SK-N-DZ (cell line): ENCODE results near the gene FOSB.

Experiments used
- DNase-seq: peaks from one replicate; pipeline ENCODE4 v3.0.0-alpha.2; 2015; ENCODE audit warnings: low spot score

Gene FOSB

DNA sequence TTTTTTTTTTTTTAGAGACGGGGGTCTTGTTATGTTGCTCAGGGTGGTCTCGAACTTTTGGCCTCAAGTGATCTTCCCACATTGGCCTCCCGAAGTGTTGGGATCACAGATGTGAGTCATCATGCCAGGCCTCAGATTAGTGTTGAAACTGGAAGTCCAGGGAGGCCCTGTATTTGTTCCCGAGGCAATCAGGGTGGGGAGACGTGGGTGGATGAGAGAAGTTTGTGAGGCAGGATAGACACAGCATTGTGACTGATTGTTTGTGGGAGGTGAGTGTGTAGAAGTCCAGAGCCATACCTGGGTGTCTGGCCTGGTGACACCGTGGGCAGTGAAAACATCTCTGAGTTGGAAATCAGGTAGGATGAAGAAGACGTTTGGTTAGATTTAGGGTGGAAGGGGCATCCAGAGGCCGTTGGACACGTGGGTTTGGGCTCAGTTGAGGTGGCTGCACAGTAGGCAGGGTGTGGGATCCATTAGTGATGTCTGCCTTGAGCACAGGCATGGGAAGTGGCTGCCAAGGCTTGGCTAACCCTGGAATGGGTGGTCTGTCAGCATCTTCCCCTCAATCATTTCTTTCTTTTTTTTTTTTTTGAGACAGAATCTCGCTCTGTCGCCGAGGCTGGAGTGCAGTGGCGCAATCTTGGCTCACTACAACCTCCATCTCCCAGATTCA, 16.6 kb downstream of the FOSB start:
- DNase-seq: no peak

- peak; percentile 95 for DNase-seq
Observed at GRCh38 chr19:45485305-45486077, 17.7 kb downstream of the FOSB start.

DNA sequence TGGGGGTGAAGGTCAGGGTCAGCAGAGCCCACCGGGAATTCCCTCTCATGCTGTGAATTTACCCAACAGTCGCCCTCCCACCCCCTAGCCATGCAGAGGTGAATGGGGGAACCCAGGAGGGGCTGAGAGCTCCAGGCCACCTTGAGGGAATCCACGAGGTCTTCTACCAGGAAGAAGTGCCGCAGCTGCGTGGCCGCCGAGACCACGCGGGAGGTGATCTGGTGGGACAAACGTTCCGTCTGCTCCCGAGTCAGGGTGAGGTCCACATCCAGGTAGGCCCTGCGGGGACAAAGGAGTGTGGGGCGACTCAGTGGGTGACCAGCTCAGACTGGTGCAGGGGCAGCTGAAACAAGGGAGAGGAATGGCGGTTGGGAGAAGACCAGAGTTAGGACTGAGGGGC, 20.9 kb downstream of the FOSB start:
- DNase-seq: no peak

DNA sequence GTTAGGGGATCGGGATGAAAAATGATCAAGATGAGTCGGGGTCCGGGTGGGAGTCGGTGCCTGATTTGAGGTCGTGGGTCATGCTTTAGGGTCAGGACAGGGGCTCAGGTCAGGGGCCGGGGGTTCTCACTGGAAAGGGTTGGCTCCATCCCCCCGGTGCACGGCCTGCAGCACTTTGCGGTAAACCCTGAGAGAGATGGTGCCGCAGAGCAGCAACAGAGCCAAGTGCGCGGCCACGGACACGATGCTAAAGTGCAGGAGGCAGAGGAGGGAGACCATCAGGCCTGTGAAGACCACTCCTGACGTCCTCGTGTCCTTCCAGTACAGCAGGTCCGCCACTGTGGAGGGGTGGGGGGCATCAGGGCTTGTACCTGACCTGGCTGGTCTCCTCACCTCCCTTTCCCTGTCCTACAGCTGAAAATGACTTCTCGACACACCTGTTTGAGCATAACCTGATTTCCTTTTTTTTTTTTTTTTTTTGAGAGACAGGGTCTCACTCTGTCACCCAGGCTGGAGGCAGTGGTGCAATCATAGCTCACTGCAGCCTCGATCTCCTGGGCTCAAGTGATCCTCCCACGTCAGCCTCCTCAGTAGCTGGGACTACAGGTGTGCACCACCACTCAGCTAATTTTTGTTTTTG, 21.5 kb downstream of the FOSB start:
- no peak for DNase-seq

DNA sequence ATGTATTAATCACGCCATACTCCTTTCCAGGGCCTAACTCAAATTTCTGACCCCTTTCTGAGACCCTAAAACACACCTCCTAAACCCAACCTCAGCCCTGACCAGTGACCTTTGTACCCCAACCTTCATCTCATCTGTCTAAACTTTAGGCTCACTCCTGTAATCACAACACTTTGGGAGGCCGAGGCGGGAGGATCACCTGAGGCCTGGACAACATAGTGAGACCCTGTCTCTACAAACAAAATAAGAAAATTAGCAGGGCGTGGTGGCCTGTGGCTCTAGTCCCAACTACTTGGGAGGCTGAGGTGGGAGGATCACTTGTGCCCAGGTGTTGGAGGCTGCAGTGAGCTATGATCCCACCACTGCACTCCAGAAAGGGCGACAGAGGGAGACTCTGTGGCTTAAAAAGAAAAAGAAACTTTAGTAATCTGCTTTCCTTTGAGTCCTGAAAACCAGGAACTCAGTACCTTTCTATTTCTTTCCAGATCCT, 24.4 kb downstream of the FOSB start:
- DNase-seq: no peak

DNA sequence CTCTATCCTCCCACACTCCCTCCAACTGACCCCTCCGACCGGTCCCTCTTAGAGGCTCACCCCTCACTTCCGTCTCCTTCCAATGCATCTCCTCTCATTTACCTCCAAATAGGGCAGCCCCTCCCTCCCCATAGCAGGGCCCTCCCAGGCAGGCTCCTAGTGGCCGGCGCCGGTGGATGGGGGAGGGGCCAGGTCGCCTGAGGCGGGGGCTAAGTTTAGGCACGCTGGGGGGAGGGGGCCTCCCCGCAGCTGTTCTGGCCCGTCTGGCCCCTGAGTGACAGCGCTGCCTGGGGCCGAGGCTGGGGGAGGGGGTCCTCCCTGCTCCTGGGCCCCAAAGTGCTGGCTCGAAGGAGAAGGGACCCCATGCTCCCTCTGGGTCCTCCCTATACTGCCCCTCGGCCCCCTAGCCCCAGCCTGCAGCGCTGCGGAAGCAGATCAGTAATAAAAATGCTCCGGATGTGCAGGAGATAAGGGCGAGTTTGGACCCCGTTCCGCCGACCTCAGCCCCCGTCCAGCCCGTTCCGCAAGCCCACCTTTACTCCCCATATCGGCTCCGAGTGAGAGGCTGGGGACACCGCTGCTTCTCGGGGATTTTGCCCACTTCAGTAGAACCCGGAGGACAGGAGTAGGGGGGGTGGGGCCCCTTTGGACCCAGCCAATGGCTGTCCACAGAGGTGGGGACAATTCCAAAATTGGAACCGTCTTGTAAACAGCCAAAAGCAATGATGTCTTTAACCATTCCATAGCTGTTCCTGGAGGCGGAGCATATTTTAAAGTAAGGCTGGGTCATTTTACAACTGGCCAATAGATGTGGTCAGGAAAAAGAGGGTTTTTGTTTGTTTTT, 25.1 kb downstream of the FOSB start:
- no peak for DNase-seq

DNA sequence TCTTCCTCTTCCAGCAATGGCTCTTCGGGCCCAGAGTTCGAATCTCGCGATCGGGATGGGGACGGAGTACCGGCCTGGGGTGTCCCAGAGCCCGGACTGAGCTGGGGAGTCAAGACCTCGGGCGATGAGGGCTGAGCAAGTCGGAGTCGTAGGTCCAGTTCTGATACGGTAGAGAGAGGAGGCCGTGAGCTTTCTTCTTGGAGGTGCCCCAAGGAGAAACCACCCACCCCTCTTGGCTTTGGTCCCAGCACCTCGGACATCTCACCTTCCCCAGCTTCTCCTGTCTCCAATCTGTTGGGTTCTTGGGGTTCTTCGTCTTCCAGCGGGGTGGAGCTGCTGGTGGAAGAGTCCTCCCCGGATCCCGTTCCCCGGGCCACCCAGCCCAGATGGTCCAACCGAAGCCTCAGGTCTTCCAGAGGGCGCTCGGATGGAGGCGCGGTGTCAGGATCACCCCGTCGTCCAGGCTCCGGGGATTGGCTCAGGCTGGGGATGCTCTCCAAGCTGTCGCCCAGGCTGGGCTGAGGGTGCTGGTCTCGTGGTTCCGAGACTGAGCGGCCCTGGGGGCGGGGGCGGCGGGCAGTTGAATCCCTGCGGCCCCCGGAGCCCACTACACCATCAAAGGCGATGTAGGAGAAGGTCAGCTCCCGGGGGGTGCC, 26.6 kb downstream of the FOSB start:
- DNase-seq: no peak

DNA sequence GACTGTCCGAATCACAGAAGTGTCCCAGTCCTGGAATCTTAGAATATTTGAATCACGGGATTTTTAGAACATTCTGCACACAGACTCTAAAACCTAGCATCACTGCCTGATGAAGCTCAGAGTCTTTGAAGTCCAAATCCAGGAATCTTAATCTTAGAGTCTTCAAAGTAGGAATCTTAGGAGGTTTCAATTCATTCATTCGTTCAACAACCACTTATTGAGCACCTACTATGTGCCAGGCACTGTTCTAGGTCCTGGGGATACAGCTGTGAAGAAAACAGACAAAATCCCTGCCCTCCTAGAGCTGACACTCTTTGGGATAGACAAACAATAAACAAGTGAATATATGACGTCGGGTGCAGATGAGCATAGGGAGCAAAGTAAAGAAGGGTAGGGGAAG, 27.4 kb downstream of the FOSB start:
- no peak for DNase-seq

DNA sequence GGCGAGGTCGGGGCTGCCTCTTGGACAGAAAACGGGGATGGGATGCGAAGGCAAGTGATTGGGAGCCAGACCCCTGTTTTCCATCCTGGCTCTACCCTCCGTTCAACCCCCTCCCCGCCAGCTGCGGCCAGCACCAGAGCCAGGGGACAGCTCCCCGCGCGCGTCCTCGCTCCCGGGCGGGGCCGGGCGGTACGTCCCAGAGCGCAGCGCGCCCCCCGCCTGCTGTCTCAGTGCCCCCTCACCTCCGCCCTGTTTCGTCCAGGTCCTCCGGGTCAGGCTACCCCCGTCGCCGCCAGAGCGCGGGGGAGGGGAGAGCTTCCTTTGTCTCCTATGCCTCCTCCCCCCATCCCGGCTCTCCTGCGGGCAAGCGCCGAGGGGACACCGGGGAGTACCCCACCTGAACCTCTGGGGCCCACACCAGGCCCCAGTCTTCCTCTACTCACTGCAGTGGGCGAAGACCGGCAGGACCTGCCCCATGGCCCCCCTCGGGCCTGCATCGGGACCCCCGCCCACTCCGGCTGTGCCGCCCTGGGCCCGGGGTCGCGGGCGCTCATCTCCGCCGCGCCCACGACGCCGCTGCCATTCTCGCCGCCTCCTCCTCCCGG, 28.7 kb downstream of the FOSB start:
- DNase-seq: peak; percentile 50

GRCh38 chr19:45497791-45498190, 30.0 kb downstream of the FOSB start:
- peak; percentile 53 for DNase-seq

DNA sequence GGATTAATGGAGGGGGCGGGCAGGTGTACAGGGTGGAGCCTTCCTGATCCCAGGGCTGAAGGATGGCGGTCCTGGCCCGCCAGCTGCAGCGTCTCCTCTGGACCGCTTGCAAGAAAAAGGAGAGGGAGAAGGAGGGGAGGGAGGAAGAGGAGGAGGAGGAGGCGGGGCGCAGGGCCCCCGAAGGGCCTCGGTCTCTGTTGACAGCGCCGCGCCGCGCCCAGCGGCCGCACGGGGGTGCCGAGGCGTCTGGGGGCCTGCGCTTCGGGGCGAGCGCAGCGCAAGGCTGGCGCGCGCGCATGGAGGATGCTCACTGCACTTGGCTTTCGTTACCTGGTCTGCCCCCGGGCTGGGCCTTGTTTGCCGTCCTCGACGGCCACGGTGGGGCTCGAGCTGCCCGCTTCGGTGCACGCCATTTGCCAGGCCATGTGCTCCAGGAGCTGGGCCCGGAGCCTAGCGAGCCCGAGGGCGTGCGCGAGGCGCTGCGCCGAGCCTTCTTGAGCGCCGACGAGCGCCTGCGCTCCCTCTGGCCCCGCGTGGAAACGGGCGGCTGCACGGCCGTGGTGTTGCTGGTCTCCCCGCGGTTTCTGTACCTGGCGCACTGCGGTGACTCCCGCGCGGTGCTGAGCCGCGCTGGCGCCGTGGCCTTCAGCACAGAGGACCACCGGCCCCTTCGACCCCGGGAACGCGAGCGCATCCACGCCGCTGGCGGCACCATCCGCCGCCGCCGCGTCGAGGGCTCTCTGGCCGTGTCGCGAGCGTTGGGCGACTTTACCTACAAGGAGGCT, 30.8 kb downstream of the FOSB start, which contains the start of gene PPM1N:
Gene PPM1N, plus strand, starts transcription at position 33 of the 785 bp plus-strand sequence. Its CDS starts 30 bp downstream, at position 63.
- peak; percentile 60 for DNase-seq

DNA sequence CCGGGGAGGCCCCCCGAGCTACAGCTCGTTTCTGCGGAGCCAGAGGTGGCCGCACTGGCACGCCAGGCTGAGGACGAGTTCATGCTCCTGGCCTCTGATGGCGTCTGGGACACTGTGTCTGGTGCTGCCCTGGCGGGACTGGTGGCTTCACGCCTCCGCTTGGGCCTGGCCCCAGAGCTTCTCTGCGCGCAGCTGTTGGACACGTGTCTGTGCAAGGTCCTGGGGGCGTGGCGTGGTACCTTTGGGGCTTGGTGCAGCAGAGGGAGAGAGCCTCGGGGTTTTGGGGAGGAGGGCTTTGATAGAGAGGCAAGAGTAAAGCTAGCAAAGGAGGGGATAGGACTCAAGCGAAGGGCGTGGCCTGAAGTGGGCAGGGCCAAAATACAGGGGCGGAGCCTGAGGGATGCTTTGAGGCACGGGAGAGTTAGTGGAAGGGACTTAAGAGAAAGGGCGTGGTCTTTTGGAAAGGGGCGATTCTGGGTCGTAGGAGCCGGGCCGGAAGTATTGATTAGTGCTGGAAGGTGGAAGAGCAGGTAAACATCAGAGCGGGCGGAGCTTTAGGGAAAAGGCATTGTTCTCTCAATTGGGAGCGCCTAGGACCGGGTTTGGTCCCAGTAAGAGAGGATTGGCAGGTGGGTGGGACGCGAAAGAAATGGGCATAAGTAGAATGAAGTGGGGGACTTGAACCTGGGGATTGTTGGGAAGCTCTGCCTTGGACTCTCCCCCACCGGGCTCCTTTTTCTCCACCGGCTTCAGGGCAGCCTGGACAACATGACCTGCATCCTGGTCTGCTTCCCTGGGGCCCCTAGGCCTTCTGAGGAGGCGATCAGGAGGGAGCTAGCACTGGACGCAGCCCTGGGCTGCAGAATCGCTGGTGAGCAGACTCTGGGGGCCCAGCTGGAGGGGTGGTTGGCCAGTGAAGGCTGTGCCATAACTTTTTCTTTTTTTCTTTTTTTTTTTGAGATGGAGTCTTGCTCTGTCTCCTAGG, 31.7 kb downstream of the FOSB start:
- peak; percentile 88 for DNase-seq

GRCh38 chr19:45500918-45501729, 33.3 kb downstream of the FOSB start:
- no peak for DNase-seq

DNA sequence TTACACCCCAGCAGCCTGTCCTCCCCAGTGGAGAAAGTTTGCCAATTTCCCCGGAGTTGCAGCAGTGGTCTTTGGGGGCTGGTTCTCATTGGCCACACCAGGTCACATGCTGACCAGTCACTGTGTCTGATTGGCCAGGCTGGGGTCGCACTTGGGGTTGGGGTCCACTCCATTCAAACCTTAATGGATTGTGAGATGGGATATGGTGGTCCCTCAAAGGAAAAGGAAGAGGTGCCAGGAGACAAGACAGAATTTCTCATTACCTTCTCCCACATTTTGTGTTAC, 33.9 kb downstream of the FOSB start:
- DNase-seq: no peak

DNA sequence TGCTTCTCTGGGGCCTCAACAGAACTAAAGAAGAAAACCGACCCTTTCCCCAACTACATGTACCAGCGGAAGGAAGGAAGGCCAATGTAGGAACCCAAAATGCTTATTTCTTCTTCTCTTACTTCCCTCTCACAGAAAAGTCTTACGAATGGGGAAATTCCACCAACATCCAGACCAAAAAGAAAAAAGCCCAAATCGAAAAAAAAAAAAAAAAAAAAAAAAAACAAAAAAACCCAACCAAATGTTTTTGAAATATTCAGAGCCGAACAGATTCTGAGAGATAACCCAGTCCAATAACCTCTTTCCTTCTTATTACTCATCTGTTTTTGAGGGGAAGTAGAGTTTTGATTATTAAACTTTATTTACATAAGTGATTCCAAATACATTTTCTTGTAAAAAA, 34.3 kb downstream of the FOSB start:
- DNase-seq: no peak

DNA sequence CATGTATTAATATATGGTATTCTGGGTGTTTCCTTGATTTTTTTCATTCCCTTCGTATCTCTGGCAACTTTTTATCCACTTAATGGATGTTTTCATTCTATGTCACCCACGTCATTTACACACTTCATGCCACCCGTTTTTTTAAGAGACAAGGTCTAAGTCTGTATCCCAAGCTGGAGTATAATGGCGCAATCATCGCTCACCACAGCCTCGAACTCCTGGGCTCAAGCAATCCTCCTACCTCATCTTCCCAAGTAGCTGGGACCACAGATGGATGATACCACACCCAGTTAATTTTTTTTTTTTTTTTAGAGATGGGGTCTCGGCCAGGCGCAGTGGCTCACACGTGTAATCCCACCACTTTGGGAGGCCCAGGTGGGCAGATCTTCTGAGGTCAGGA, 36.1 kb downstream of the FOSB start:
- DNase-seq: no peak

DNA sequence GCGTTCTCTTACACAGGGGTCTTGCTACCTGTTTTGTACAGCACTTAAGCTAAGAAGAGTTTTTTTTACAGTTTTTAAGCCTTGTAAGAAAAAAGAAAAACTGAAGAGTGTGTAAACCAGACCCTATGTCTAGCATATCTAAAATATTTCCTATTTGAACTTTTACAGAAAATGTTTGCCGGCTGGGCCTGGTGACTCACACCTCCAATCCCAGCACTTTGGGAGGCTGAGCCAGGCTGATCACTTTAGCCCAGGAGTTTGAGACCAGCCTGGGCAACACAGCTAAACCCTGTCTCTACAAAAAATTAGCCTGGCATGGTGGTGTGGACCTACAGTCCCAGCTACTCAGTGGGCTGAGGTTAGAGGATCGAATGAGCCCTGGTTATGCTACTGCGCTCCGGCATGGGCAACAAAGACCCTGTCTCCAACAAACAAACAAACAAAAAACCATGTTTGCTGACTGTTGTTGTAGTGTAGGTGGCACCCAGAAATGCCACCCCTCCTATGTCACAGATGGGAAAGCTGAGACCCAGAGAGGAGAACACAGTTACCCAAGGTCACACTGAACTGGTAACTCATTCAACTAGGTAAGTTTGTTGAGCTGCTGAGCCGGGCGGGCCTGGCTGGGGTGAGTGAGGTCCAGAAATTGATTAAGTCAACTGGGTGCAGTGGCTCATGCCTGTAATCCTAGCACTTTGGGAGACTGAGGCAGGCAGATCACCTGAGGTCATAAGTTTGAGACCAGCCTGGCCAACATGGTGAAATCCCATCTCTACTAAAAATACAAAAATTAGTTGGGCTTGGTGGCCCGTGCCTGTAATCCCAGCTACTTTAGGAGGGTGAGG, 37.6 kb downstream of the FOSB start:
- DNase-seq: no peak
